GM19455 (cell line): ENCODE measurements around the gene CTNNA2.

Experiments used
- ATAC-seq: cut with Tn5 transposase; IDR thresholded peaks from one replicate; pipeline ENCODE4 v1.9.1; 2021; ENCODE audit not compliant: unreplicated experiment

CTNNA2 gene

GRCh38 chr2:80252294-80252986 lies 739.6 kb downstream of the CTNNA2 start:
- no peak for ATAC-seq

DNA sequence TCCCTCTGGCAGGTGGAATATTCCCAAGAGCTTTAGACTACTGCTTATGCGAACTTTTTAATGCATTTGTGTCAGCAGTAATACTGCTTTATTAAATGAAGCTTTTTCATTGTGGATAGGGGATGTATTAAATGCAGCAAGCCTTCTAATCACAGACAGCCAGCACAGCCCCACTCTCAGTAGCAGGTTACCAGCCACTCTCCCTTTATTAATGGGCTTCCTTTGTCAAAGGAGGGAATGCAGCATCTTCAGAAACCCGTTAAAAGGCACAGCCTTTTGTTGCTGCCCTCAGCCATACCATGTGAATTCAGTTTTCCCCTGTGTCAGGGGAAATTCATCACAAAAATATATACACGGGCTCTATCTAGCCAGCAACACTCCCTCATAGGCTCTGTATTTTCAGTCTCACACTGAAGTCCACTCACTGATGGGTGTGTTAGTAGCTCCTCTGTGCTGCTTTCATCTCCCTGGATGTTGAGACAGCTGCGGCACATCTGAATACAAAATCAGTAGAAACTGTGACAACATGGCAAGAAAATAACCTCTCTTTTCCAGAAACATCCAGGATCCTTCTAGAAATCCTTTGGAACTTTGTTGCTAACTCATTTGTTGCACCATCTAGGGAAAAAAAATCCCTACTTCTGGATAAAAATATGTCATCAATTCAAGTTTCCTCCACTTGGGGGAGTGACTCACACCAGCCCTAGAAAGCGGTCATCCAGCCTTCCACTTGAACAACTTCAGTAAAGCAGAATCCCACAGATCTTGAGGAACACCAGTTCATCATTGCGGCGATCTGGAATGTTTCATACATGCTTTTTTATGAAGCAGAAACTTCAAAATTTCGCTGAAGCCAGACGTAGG lies 743.3 kb downstream of the CTNNA2 start:
- no peak for ATAC-seq

DNA sequence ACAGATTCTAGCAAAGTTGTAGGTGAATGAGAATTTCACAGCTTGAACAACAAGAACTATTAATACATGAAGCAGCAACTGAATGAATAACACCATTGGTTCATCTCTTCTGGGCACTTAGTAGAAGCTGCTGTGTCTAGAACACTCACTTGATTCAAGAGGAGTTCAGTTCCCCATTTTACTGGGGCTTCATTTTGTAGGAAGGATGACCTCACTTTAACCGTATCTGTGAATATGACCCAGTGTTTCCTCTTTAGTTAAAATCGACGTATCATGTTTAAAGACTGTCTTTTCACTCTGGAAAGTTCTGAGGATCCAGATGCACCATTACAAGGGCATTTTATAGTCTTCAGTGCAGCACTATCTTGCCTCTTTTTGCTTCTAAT lies 743.9 kb downstream of the CTNNA2 start:
- no peak for ATAC-seq

DNA sequence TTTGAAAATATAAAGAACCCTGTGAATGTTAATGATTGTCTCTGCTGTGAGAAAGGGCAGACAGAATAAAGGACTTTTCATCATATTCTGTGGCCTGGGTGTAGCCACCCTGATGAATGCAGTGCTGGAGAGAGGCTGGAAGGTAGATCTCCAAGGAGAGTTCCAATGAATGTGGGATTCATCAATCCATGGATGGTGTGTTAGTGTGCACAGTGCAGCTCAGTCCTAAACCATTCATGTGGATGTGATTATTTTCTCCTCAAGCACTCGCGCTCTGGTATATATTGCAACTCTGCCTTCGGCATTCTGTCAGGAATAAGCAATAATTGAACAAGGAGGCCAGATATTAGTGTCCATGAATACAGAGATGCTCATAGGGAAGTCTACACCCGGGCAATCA lies 744.6 kb downstream of the CTNNA2 start:
- no peak for ATAC-seq

- no peak for ATAC-seq
Measured at GRCh38 chr2:80258341-80258740, 745.5 kb downstream of the CTNNA2 start.

DNA sequence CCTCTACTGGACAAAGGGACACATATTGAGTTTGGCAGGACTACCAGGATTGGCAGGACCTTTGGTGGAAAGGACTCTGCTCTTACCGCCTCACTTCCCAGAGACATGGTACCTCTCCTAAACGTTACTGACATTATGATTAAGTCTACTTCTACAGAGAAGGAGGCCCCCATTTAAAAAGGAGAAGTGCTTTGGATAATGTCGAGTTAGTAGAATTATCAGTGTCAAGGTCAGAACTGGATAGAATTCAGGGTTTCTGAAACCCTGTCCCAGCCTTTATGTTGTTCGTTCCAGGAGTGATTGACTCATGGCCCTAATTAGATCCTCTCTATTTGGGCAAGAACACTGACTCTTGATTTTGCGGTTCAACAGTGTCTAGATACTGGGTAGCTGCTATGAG lies 745.9 kb downstream of the CTNNA2 start:
- ATAC-seq = no peak

DNA sequence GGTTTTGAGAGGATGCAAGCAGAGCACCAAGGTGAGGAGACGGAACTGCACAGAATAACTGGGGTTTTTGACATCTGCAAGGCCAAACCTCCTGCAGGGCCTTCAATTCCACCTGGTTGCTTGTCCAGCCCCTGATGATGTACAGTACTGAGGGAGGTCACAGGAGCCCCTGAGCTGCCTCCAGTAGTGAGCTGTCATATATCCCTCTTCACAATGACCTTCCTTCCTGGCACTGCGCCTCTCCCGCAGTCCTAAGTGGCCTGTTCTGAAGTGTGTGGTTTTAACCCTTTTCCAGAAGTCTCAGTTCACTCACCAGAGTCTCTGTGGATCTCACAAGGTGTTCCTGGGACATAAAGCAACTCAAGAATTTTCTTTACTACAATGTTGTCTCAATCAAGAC lies 746.4 kb downstream of the CTNNA2 start:
- no peak for ATAC-seq

DNA sequence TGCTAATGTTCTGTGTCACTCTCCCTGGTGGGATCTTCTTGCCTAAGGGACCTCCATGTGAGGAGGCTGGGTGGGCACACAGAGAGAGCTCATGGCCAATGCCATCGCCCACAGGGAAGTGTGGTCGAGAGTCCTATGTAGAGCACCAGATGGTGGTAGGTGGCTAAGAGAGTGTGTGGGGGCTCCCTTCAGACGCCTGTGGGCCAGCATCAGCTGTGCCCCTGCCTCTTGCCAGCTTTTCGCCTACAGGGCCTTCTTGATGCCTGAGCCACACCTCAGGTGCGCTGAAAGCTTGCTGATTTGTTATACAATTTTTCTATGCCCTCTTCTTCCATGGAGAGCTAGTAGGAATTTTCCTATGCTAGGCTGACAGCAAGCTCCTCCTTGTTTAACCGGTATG lies 753.4 kb downstream of the CTNNA2 start:
- ATAC-seq = no peak

DNA sequence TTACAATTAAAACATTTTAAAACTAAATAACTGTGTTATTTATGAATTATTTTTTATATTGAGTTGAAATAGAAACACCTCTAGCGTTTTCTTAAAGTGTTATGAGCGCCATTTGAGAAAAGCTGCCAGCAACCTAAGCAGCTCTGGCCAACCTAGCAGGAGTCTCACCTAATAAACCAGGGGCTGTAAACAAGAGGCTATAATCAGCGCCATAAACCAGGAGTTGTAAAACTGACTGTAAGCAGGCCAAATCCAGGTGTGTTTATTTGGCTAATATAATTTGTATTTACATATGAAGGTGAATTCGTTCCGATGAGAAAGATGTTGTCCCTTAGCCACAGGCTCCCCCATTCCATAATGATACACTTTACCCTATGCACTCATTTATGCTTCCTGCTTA lies 757.0 kb downstream of the CTNNA2 start:
- ATAC-seq = no peak

GRCh38 chr2:80280598-80280997 lies 767.7 kb downstream of the CTNNA2 start:
- ATAC-seq = no peak

GRCh38 chr2:80281049-80281448 lies 768.2 kb downstream of the CTNNA2 start:
- no peak for ATAC-seq

DNA sequence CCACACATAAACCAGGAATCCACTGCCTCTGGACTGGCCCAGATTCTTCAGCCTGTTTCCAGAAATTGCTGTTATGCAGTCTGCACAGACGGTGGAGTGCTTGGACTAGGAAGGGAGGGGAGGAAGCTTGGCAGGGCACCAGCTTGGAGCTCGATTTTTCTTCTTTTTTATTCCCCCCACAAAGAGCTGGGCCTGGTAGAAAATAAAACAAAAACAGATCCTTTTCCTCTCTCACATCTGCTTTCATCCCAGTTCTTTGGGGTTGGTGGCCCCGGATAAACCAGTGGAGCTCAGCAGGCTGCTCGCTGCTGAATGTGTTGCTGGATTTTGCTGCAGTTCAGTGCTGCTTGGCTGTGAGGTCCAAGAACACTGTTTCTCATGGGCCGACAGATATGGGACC lies 775.7 kb downstream of the CTNNA2 start:
- ATAC-seq = no peak

DNA sequence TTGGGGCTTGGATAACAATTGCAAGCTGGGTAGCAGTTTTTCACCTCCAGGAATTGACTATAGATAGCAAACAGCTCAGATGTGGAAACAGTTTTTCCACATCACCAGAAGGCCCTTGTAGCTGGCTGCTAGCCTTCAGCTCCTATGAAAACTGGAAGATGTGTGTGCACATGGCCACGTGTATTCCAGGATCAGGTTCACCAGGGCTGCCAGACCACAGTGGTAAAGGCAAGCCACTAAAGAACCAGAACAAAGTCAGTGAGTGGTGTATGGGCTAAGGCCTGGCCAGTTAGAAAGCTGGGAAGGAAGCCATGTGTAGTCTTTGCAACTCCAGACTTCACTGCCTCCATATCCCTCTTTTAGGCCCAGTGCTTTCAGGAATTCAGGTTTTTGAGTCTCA lies 778.8 kb downstream of the CTNNA2 start:
- no peak for ATAC-seq

- ATAC-seq = no peak
Measured at GRCh38 chr2:80292474-80292873, 779.6 kb downstream of the CTNNA2 start.

DNA sequence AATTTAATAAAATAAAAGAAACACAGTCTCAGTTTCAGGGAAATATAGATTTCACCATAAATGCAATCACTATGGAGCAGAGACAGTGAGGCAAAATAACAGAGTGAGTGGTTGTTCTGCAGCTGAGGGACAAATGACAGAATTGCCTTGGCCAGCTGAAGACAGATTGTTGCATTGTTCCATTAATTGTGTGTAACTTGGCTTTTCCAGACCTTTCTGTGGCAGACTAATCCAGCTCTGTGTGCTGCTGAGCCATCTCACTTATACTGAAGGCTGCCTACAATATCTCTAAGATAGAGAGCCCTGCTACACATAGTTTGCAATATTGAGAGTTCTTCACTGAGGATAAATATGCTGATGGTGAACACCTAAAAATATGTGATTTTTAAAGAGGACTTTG lies 780.2 kb downstream of the CTNNA2 start:
- ATAC-seq = no peak

DNA sequence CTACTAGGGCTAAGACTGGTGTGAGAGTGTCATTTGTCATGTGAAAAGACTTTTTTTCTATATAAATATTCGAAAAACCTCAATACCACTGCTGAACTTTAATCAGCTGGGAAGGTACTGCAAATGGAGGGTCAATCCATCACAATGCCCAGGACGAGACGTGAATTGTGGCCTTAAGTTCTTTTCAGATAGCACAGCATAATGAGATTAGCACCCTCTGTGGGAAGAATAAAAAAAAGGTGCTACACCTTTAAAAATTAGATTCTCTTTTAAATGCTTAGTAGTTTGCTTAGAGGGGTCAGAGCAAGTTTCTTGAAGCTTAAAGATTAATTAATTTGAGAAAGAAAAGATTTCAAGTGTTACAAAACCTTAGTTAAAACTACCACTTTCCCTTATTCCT lies 786.1 kb downstream of the CTNNA2 start:
- no peak for ATAC-seq

DNA sequence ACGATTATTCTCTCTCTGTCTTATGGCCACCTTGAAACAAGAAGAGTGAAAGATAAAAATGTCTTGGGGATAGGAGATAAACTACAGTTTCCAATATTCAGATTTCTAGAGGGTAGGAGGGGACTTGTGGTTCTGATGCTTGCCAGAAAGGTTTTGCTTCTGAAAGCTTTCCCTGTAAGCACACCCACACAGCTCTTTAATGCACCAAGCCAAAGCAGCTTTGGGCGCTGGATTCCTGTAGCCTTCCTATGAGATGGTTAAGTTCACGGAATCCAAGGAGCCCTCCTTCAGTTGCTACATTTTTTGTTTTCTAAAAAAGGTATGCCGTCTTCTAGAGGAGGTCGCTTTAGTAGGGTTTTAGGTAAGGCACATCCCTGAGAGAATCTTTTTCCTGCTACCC lies 786.8 kb downstream of the CTNNA2 start:
- no peak for ATAC-seq

GRCh38 chr2:80300346-80300745 lies 787.5 kb downstream of the CTNNA2 start:
- ATAC-seq = no peak

DNA sequence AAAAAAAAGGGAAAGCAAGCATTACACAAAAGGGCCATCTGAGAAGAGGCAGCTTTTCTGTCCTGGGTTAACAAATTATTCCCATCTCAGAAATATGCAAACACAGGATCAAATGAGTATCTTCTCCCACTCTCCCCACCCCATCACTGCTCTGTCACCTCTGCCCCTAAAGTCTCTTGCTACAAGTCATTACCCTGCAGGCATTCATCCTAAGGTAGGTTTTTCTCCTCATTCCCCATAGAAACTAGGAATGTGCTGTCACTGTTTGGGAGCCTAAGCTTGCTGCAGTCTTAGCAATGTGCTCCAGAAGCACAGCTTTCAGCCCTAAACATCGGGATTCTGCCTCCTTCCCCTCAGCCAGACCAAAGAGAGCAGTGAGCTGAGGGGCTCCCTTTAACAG lies 788.1 kb downstream of the CTNNA2 start:
- no peak for ATAC-seq

- ATAC-seq = no peak
Measured at GRCh38 chr2:80302001-80302313, 789.1 kb downstream of the CTNNA2 start.

GRCh38 chr2:80302314-80303005 lies 789.6 kb downstream of the CTNNA2 start:
- no peak for ATAC-seq
